Suppressor macrophage treated with lipopolysaccharide for 1 hour (primary cell): ENCODE results near the gene ERGIC2.
A peak's percentile ranks its signal among the peaks of the same experiment; 100 is the strongest.
"Not testable (repeated sequence)": the region's sequence is repeated elsewhere in the genome, so short reads cannot be mapped to it uniquely, and the experiment has no call there.

ENCODE experiments used
- DNase-seq, 3 donors: peaks; one replicate each; pipeline ENCODE4 v3.0.0-alpha.2; 2020 to 2022

ERGIC2 gene, protein sequence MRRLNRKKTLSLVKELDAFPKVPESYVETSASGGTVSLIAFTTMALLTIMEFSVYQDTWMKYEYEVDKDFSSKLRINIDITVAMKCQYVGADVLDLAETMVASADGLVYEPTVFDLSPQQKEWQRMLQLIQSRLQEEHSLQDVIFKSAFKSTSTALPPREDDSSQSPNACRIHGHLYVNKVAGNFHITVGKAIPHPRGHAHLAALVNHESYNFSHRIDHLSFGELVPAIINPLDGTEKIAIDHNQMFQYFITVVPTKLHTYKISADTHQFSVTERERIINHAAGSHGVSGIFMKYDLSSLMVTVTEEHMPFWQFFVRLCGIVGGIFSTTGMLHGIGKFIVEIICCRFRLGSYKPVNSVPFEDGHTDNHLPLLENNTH

DNA sequence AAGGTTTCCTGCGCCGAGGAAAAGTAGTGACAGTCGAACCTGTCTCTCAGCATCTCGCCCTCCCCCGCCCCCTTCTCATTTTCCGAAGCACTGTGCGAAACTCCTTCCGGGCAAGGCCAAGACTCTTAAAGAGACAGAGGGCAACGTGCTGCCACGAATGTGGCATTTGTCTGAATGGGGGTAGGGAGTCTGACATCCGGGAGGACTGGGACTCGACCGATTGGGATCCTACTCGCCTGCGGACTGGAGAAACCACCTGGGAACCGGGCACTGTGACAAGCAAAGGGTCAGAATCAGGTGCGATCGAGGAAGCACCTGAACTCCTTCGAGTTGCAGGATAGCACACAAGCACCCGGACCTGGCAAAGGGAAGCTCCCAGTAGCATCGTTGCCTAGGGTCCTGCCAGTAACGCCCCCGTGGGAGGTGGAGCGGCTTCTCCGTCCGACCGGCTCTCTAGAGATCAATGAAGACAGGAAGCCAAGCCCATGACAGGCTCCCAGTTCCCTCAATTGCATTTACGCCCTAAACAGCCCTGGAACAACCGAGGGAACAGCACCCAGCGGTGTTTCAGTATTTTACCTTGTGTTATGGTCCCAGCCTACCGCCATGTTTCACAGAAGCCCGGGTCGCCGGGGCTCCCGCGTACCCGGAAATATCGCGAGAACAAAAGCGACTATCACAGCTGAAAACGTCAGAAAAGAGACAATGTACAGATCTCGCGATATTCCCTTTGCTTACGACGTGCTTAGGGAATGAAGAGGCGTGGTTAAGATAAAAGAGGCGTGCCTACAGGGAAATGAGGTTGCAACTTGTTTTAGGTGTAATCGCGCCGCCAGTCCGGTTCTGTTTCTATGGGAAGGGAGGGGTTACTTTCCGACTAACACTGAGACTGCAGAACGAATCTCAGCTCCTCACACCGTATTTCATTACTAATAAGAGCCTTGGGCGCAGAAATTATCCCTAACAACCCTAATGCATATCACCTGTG is at the start of gene ERGIC2:
ERGIC2 (minus strand) TSS at position 637 of the 988 bp plus-strand sequence. CDS start 9,539 bp downstream, outside the sequence.
- DNase-seq: peak; percentile 97 to 100 (median 100)

DNA sequence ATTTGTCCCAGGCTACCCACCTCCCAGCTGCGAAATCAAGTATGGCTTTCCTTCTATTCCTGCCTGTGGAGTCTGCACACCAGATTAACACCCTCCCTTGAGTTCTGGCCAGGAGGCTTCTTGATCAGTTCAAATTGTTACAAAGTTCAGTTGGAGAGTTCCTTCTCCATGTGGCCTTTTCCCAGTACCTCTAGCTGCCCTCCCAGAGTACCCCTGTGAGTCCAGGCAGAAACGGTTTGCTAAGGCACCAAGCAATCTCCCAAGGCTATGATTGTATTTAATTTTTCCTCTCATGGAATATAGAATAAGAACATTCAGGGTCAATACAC is 49.7 kb upstream of the ERGIC2 start:
- DNase-seq: no peak

DNA sequence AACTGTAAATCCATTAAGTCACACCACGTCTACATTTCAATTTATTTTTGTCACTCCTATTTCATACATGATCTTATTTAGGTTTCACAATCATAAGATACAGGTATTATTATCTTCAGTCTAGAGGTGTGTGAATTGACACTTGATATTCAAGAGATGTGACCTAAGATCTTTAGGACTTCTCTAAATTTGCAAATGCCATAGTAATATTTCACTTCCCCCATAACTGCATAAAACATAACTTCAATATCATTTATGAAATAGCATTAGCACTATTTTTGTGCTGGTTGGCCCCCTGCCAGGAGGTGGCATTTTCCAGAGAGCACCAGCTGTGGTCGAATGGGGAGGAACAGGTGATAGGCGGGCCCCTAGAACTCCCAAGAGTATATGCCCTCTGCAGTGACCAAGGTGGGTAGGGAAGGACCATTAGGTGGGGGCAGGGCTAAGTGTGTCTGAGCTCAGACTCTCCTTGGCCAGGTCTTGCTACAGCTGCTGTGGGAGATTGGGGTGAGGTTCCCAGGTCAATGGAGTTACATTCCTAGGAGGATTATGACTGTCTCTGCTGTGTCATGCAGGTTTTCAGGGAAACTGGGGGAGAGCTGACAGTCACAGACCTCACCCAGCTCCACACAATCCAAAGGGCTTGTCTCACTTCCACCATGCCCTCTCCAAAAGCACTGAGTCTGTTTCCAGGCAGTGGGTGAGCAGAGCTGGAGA is 49.2 kb upstream of the ERGIC2 start:
- DNase-seq: no peak

DNA sequence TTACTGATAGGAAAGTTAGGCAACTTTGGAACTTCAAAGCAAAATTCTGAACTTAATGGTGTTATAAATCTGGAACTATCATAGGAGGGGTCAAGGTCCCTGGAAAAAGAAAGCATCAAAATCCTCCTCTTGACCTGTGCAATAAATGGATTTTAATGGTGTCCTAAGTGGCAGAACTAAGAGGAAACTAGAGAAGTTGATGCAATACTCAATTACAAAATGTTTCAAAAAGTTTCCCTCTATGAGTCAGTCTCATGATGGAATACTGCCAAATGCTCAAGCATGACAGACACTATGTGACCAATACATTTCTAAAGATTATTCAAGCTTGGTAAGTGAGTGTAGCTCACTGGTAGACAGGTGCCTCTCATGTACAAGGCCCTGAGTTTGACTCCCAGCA is 47.7 kb upstream of the ERGIC2 start:
- DNase-seq: peak; percentile 78 to 97 (median 97)

DNA sequence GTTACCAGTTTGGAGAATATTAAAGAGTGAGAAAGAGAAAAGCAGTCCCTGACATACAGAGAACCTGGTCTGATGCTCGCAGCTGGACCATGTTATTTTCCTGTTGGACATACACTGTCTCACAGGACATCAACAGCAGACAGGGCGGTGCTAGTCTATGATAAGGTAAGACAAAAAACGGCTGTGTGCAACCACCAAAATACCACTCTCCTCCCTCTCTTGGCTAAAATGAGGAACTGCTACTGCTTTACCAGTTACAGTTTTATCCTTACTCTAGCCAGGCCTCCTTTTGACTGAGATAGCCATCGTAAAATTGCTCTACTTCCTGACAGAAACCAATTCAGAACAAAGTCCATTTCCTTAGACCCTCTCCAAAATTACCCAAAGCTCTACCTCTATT is 47.0 kb upstream of the ERGIC2 start:
- DNase-seq: peak; percentile 24 to 51 (median 38)

DNA sequence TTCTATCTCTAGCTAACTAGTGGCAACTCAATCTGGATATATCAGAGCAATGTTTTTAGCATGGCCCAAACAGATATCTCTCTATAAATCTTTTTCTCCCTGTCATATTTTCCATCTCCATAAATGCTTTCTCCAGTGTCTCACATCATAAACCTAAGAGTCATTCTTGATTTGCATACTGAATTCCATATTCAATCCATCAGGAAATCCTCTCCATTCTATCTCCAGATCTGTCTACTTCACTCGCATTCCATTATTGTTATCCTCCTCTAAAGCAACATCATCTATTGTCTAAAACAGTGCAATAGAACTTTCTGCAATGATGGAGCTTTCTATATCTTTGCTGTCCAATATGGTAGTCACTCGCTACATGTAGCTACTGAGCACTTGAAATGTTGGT is 45.5 kb upstream of the ERGIC2 start:
- DNase-seq: no peak

DNA sequence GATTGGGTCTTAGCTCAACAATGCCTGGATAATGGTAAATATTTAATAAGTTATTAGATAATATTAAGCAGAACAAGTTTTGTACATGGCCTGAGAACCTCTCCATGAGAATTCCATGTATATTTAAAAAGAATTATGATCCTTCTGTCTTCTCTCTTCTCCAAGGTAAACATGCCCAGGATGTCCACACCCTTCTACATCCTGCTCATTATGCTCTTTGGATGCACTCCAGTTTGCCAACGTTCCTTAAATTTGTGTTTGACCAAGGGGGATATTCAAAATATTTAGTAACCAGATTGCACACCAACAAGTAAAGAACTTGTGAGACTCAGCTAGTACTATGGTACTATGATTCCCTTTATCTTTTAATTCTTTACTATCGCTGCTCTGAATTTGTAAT is 44.8 kb upstream of the ERGIC2 start:
- DNase-seq: no peak

DNA sequence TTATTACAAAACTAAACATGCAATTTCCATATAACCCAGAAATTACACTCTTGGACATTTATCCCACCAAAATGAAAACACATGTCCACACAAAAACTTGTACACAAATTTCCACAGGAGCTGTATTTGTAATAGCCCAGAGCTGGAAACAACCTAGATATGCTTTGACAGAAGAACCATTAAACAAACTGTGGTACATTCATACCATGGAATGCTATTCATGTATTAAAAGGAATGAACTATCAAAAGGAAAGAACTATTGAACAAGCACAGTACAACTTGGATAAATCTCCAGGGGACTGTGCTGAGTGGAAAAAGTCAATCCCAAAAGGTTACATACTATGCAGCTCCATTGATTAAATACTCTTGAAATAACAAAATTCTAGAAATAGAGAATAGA is 35.8 kb upstream of the ERGIC2 start:
- no peak for DNase-seq

DNA sequence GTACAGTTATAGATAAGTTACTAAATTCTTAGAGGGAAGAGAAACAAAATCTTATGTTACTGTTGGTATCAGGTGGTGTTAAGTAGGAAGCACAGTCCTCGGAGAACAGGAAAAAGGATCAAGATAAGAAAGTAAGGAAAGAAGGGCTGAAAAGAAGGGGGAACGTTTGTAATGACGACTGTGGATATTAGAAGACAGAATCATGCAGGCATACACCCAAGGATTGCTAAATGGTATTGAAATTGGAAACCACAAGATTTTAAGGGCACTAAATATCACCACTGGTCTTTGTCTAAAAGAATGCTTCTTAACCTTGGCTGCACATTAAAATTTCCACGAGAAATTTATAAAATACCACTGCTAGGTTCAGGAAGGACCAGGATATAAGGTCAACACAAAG is 34.1 kb upstream of the ERGIC2 start:
- DNase-seq: no peak

DNA sequence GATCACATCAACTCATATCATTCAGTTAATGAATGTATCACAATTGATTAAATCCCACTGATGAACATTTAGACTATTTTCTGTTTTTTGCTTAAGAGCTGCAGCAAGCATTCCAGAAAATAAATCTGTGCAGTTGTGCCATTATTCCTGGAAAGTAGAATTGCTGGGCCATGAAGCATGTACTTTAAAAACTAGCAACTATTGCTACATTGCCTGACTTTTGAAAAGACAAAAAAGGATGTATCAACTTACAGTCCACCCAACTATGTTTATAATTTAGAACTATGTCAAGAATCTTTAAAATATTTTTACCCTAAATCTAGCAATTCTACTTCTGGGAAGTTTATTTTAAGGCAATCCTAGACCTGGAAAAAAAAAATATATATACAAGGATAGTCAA is 33.4 kb upstream of the ERGIC2 start:
- DNase-seq: no peak

DNA sequence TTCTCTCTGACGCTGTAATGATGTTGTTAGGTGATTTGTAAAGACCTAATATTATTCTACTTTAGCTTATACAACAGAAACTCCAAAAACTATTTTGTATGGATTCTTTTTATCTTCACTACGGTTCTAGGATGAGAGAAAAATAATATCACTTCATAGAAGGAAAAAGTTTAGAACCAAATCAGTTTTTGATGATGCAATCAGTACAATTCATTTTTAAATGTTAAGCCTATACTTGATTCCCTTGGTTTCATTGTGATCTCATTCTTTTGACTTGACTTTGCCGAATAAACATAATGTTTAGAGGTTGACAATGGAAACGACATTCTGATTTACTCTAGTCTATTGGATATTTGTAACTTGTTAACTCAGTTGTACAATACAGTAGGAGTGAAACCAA is 24.6 kb upstream of the ERGIC2 start:
- DNase-seq: no peak

DNA sequence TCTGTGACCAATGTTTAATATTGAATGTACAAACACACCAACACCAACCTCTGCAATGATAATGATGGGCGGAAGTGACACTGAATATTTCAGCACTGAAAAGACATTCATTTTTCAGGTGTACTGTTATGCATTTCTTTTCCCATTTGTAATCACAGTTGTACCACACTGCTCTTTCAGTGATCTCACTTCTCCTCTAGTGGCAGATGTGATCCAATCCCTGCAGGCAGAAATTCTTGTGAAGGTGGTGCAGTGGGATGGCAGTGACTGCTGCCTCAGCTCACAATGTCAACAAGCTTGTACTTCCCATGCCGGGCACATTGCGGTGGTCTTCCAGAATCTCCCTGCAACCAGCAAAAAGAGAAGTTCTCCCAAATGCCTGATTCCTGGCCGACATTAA is 23.0 kb upstream of the ERGIC2 start:
- DNase-seq: no peak

DNA sequence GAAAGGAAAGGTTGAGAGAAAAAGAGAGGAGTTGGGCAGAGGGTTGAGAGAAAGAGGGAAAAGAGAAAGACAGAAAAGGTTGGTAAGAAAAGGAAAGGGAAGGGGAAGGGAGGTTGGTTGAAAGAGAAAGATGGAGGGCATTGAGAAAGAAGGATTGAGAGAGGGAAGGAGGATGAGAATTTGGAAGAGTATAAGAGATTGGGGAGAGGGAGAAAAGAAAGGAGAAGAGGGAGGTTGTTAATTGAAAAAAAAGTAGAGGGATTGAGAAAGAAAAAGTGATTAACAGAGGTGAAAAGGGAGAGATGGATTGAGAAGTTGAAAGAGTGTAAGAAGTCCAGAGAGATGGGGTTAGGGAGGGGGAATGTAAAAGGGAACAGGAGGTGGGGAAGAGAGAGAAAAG is 21.5 kb upstream of the ERGIC2 start:
- DNase-seq: no peak

DNA sequence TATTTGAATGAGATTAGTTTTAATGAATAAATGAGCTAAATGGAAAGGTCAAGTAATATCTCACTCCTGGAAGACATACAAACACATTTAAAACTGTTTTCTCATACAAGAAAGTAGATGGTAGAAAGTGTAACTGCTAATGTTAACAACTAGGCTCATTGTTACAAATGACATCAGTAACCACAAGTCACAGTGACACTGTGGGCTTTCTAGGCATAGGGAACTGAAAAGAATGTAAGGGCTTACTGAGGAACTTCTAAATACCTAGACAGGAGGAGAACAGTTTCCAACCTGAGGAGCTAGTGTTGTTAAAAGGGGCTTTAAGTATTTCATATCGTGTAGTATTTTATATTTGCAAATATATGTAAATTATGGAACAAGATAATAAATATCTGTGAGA is 17.5 kb upstream of the ERGIC2 start:
- no peak for DNase-seq

DNA sequence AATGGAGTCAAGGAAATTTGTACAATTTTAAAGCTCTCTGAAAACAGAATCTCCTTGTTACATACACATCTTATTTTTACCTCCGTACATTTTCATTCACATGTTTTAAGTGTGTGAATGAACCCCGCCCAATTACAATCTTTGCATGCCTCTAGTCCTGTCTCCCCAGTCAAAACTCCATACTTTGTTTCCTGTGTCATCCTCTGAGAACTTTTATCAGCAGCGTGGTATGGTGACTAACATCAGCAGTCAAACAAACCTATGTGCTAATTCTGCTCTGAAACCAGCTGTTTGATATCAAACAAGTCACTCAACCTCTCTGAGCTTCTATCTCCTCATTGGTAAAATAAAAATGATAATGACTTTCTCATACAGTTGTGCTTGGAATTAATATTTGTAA is 15.8 kb upstream of the ERGIC2 start:
- DNase-seq: no peak

DNA sequence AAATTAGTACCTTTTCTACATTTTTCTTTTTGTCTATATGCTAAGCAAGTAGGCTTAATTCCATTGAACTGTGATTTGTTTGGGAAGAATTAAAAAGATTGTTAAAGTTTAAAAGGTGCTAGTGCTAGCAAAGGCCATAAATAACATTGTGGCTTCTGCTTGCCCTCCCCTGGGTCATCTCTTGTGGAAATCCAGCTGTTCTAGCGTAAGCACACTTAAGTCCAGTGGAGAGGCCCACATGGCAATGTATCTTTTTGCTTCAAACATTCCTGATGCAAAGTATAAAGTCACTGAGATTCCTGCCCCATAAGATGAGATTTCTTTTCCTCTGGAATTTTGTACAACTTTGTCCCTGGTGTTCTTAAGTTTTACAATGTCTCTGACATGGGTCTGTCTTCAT is 14.4 kb upstream of the ERGIC2 start:
- DNase-seq: no peak

DNA sequence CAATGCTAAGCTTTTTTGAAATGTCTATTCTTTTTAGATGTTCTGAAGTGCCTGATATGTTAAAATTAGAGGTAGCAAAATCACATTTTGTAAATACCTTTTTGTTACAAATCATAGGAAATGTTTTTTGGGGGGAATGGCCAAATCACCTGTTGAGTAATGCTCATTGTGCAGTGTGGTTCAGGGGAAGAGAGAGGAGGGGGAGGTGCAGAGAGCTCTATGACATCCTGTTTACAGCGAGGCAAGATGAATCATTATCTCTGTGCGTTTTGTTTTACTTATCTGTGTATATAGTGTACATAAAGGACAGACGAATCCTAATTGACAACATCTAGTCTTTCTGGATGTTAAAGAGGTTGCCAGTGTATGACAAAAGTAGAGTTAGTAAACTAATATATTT is 9.4 kb upstream of the ERGIC2 start:
- peak in 1 of 3 donors; percentile 4 for DNase-seq

DNA sequence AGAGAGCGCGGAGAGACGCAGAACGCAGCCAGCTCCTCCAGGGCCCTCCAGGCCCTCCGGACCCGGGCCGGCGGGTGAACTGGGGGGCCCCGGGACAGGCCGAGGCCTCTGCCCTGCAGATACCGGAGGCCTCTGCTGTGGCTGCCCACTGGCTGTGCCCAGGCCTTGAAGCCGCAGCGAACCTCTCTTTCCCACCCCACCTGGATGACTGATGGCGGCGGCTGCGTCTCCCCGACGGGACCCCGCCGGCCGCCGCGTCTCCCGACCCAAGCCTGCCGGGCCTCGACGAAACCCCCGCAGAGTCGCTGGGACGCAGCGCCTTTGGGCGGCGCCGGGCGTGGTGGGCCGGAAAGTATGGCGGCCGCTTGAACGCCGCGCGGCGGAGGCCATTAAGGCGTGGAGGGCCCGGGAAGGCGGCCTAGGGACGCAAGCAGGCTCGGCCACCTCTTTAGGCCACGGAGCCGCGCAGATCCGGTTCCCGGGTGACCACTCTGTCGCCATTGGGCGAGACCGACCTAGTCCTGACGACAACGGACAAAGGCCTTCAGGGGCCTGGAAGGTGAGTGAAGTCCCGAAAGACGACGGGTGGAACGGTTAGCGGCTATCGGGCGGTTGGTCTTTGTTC is 8.4 kb upstream of the ERGIC2 start:
- no peak for DNase-seq

DNA sequence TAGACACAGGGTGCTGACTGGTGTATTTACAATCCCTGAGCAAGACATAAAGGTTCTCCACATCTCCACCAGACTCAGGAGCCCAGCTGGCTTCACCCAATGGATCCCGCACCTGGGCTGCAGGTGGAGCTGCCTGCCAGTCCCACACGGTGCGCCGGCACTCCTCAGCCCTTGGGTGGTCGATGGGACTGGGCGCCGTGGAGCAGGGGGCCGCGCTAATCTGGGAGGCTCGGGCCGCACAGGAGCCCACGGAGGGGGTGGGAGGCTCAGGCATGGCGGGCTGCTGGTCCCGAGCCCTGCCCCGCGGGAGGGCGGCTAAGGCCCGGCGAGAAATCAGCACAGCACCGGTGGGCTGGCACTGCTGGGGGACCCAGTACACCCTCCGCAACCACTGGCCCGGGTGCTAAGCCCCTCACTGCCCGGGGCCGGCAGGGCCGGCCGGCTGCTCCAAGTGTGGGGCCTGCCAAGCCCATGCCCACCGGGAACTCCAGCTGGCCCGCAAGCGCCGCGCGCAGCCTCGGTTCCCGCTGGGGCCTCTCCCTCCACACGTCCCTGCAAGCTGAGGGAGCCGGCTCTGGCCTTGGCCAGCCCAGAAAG is 5.2 kb upstream of the ERGIC2 start:
- DNase-seq: not testable (repeated sequence)

DNA sequence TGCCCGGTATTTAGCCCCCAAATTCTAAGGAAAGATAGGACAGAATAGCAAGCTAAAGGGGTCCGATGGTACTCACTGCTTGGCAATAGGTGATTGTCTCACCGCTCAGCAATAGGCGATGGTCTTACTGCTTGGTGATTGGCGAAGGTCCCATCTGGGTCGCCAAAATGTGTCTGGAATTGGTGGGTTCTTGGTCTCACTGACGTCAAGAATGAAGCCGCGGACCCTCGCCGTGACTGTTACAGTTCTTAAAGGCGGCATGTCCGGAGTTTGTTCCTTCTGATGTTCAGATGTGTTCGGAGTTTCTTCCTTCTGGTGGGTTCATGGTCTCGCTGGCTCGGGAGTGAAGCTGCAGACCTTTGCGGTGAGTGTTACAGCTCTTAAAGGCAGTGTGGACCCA is 4.2 kb upstream of the ERGIC2 start:
- not testable (repeated sequence) for DNase-seq

DNA sequence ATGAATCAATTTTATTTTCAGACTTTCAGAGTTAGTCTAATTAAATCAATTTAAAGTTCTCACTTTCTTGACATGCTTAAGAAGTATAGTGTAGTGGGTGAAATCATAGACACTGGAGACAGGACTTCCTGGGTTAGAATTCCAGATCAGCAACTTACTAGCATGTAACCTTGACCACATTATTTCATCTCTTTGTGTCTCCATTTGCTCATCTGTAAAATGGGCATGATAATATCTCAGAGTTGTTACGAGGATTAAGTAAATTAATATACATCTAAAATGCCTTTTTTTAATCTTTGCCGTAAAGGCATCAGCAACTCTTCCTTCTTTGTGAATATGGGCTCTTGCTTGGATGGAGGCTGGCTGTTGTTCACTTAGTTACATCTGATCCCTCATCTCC is 1.3 kb upstream of the ERGIC2 start:
- DNase-seq: no peak

DNA sequence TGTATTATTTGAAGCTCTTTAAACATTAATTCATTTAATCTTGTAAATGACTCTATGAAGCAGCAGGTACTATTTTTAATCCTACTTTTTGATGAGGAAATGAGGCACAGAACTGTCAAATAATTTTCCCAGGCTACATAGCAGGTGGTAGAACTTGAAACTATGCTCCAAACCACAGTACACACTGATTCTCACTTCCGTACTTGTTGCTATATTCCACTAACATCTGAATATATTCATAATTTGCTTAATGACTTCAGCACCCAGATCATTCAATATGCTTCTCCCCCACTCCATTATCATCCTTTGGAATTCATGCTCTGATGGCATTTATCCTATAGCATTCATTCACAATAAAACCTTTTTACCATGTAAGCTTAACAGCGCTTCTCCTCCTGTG is 4.9 kb downstream of the ERGIC2 start:
- DNase-seq: no peak

DNA sequence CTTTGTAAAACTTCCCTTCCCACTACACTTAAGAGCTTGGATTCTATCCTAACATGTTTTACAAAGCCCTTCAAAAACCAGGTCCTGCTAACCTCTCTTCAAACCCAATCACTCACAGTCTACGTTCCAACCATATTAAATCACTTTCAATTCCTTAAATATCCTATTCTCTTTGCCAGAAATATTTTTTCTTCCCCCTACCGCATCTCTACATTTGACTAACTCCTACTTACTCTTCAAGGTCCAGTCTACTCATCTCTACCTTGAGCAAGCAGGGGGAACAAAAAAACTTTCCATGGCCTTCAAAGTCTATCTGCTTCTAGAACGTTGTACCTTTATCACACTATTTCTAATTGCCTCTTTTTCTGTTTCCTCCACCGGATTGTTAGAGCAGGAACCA is 6.1 kb downstream of the ERGIC2 start:
- no peak for DNase-seq
